Epithelial cell of esophagus (primary cell): ENCODE data around the gene BARX1.

Experiments
- DNase-seq: peaks from one replicate; pipeline ENCODE4 v3.0.0; 2010; ENCODE audit warnings: low read depth
- H3K4me3 ChIP-seq: 2 replicates; pipeline ENCODE4 v1.5.1; 2011; ENCODE audit warnings: mild to moderate bottlenecking, low read length, control low read depth
- TF ChIP-seq, protein P1 (sequence below): IDR thresholded peaks from 2 replicates; pipeline ENCODE4 v1.5.1; 2011; ENCODE audit warnings: low read depth, mild to moderate bottlenecking, low read length, control low read depth, inconsistent platforms; ENCODE audit not compliant: insufficient read depth; ENCODE audit errors: missing control alignments

BARX1 gene

DNA sequence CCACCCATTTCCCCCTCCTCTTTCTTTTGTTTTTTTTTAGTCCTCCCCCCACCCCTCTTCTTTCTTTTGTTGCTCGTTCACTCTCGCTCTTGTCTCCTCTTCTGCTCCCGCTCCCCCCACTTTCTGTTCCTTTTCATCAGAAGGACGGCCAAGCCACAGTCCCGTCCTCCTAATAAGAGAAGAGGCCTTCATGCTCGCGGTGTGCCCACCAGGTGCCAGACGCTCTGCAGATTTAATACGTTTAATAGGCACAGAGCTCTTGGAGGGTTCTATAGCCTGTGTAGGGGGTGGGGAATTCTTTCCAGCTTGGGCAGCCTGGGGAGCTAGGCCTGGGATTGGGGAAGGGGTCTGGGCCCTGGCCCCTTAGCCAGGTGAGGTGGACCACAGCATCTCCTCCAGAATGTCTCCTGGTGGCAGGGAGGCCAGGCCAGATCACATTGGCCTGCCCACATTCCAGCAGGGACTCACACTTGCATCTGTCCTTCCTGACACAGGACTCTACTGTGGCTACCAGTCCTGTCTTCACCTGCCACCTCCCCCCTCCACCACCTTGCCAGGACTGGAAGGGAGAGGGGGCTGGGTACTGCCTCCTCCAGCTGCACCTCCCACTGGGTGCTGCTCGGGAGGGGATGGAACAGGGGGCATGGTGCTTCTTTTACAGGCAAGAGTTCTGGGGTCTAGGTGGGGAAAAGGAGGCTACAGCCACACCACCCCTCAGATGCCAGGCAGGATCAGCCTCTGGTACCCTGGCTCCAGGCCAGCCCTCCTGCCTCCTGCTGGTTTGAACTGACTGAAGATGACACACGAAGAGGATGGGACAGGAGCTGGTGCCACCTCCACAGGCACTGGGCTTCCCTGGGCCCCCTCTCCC lies 6.1 kb upstream of the BARX1 start:
- no peak for DNase-seq
- no peak overlapping the region for H3K4me3 ChIP-seq
- TF ChIP-seq, protein P1, sequence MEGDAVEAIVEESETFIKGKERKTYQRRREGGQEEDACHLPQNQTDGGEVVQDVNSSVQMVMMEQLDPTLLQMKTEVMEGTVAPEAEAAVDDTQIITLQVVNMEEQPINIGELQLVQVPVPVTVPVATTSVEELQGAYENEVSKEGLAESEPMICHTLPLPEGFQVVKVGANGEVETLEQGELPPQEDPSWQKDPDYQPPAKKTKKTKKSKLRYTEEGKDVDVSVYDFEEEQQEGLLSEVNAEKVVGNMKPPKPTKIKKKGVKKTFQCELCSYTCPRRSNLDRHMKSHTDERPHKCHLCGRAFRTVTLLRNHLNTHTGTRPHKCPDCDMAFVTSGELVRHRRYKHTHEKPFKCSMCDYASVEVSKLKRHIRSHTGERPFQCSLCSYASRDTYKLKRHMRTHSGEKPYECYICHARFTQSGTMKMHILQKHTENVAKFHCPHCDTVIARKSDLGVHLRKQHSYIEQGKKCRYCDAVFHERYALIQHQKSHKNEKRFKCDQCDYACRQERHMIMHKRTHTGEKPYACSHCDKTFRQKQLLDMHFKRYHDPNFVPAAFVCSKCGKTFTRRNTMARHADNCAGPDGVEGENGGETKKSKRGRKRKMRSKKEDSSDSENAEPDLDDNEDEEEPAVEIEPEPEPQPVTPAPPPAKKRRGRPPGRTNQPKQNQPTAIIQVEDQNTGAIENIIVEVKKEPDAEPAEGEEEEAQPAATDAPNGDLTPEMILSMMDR, result no peak

DNA sequence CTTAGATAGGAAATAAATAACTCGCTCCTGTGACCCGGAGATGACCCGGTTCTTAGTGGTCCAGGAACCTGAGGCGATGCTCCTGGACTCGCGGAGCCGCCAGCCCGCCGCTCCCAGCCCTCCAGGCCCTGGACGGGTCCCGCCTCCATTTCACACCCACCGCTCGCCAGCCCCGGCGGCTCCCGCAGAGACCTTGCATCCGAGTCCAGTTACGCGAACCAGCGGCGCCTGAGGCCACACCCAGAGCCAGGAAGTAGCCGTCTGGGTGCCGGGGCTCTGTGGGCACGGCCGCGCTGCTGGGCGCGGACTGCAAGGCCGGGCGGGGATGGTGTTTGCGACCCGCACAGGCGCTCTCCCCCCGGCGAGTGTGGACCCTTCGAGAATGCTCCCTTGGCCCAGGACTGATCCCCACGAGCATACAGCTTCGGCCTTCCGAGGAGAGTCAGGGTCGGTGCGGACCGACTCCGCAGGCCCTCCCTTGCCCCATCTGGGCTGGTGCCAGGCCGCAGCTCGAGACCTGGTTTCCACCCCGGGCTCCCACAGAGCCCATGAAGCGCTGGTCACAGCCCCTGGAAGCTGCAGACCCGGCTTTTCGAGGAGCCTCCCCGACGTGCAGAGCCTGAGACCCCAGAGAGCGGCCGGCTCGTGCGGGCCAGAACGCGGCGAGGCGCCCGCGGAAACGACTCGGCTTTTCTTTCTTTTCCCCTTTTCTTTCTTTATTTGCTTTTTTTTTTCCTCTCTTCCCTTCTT lies 5.2 kb upstream of the BARX1 start:
- no peak overlapping the region for H3K4me3 ChIP-seq
- TF ChIP-seq, protein P1, result no peak
- DNase-seq, result no peak

DNA sequence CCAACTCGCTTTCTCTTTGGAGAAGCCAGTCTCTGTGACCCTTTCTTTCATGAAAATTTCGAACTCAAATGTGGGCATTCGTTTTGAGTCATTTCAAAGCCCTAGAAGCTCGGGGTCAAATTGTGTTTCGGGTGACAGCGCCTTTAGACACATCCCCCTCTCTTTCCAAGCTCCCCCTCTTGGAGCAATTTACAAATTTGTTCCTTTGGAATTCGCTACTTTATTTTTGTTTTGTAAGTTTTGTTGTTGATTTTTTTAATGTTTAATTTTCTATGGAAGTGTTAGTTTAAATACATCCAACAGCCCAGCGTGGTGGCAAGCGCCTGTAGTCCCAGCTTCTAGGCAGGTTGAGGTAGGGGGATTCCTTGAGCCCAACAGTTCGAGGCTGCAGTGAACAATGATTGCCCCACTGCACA lies 4.6 kb upstream of the BARX1 start:
- TF ChIP-seq, protein P1, result no peak
- DNase-seq, result no peak

DNA sequence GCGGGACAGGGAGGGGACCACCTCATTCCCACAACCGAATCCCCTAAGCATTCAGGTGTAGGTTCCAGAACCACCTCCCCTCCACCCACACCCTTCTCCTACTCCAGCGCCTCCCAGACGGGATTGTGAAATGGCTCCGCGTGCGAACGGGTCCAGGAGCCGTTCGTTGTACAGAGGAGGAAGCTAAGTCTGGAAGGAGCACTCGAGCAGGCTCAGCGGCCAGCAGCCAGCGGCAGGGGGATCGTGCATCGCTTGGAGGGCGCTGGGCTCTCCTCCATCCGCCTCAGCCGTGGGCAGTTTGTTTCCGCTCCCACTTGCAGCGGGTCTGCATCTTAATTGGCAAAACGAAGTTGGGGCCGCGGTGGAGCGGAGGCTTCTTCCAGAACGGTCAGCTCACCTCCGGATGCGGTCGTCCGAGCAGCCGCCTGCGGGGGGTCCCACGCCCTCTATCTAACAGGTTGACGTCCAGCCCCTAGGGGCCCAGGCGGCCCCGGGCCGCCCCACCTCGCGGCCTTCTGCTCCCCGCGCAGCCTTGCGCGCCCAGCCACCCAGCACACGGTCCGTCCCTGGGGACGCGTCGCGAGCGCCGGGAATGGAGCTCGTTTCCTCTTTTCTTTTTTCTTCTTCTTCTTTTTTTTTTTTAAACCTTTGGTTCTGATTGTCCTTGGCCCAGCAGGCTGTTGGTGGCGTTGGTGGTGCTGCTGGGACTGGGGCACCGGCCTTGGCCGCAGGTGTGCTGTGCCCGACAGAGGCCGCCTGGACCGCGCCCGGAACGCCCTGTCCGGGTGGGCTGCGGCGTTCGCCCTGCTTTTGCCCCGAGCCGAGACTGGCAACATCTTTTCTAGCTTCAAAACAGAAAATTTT lies 3.9 kb upstream of the BARX1 start:
- TF ChIP-seq, protein P1, result no peak
- DNase-seq, result peak; percentile 58
- H3K4me3 ChIP-seq, result no peak overlapping the region

More for the DNA sequence above, 4.6 kb upstream of the BARX1 start:
- H3K4me3 ChIP-seq, result no peak overlapping the region

DNA sequence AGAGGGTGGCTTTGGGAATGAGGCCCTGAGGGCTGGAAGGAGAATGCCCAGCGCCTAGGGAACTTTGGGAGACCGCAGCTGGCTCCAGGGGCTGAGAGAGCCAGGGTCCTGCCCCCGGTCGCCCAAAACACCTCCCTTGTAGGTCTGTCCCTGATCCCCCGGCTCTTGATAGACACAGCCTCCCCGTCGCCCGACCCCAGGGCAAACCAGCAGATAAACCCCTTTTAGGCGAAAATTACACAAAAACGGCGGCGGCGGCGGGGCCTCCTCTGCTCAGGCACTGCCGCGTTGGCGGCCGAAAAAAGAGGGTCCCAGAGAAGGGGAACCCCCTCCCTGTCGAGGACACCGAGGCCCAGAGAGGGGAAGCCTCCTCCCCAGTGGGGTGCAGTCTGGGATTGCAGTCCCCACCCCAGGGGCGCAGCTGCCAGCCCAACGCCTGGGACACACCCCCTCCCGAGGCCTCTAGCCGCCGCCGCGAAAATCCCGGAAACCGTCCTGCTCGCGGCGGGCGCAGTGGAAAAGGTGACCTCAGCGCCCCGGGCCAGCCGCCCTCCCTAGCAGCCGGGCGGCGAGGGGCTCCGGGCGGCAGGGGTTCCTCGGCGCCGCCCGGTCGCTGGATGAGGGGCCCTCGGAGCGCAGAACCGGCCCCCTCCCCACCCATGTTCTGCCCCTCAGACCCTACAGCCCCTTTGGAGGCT lies 3.1 kb upstream of the BARX1 start:
- TF ChIP-seq, protein P1, result no peak
- no peak overlapping the region for H3K4me3 ChIP-seq
- no peak for DNase-seq
